Islet of Langerhans (tissue), 1 donor: ENCODE measurements around the gene SLC16A10.
"Not testable (repeated sequence)": the region's sequence is repeated elsewhere in the genome, so short reads cannot be mapped to it uniquely, and the experiment has no call there.

ENCODE experiments used
- FAIRE-seq: peaks from one replicate; lab custom pipeline; 2011; peaks lifted over from hg19 to GRCh38; lab: Jason Lieb, UNC

SLC16A10 gene

DNA sequence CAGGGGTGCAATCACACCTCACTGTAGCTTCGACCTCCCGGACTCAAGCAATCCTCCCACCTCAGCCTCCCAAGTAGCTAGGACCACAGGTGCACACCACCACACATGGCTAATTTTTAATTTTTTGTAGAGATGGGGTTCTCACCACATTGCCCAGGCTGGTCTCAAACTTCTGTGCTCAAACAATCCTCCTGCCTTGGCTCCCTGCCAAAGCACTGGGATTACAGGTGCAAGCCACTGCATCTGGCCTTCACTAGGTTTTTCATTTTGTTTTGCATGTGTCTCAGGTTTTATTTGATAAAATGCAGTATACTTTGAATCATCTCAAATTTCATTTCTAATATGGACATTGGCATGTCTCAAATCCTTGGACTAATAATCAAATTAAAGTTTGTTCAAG lies 98.7 kb downstream of the SLC16A10 start:
- no peak for FAIRE-seq

DNA sequence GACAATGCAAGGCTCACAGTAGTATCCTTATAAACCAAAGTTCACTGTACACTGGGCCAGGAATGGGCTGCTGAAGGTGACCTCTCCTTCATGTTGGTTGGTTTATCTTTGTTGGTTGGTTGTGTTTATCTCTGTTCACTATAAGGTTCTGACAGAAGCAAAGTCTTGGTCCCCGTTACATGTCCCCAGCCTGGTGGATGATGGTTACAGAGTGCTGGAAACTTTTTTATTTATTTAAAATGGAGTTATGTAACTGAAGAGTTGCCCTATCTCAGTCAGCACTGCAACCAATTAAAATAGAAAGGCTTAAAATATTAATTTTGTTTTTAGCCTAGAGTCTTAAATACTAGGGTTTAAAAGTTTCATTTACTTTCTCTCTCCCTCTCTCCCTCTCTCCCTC lies 100.6 kb downstream of the SLC16A10 start:
- FAIRE-seq = no peak

DNA sequence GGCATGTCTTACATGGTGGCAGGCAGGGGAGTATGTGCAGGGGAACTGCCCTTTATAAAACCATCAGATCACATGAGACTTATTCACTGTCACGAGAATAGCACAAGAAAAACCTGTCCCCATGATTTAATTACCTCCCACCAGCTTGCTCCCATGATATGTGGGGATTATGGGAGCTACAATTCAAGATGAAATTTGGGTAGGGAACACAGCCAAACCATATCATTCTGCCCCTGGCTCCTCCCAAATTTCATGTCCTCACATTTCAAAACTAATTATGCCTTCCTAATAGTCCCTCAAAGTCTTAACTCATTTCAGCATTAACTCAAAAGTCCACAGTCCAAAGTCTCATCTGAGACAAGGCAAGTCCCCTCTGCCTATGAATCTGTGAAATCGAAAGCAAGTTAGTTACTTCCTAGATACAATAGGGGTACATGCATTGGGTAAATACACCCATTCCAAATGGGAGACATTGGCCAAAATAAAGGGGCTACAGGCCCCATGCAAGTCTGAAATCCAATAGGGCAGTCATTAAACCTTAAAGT lies 102.4 kb downstream of the SLC16A10 start:
- FAIRE-seq = not testable (repeated sequence)

DNA sequence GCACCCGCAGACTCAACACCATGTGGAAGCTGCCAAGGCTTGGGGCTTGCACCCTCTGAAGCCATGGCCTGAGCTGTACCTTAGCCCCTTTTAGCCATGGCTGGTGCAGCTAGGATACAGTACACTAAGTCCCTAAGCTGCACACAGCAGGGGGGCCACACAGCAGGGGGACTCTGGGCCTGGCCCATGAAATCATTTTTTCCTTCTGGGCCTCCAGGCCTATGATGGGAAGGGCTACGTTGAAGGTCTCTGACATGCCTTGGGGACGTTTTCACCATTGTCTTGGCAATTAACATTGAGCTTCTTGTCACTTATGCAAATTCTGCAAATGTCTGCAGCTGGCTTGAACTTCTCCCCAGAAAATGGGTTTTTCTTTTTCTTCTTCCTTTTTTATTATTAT lies 103.3 kb downstream of the SLC16A10 start:
- no peak for FAIRE-seq

DNA sequence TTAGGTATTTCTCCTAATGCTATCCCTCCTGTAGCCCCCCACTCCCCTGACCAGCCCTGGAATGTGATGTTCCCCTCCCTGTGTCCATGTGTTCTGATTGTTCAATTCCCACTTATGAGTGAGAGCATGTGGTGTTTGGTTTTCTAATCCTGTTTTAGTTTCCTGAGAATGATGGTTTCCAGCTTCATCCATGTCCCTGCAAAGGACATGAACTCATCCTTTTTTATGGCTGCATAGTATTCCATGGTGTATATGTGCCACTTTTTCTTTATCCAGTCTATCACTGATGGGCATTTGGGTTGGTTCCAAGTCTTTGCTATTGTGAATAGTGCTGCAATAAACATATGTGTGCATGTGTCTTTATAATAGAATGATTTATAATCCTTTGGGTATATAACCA lies 103.8 kb downstream of the SLC16A10 start:
- not testable (repeated sequence) for FAIRE-seq

DNA sequence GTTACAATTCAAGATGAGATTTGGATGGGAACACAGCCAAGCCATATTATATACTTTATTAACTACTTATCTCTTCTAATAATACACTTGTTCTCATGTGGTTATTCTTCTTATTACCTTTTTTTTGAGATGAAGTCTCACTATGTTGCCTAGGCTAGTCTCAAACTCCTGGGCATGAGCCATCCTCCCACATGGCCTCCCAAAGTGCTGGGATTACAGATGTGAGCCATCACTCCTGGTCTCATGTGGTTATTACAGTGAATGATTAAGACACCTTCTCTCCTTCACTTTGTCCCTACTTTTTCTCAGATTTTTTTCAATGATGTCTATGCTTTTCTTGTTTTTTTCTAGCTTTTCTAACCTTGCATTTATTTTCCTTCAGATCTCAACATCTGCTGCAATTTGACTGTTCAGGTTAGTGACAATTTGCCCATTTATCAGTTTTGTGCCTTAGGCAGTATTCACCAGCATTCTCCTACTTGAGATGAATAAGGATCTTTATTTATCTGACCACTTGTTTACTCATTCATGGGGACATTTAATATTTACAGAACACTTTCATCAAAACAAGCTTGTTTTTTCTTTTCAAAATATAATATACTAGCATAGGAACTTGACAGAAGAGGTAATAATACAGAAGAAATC lies 105.7 kb downstream of the SLC16A10 start:
- FAIRE-seq = no peak

DNA sequence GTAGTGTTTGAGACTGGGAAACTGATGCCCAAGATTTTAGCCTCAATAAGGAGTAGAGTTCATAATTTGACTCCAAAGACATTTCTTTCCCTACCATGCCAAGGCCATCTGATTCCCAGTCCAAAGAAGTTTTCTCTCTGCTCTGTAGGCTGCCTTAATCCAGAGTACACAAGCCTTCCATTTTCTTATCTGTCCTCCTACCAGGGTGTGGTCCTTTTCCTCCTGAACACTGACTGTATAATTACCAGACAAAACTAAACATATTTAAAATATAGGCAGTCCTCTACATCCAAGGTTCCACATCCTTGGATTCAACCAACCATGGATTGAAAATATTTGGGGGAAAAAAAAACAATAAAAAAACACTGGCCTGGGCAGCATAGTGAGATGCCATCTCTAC lies 108.4 kb downstream of the SLC16A10 start:
- no peak for FAIRE-seq

DNA sequence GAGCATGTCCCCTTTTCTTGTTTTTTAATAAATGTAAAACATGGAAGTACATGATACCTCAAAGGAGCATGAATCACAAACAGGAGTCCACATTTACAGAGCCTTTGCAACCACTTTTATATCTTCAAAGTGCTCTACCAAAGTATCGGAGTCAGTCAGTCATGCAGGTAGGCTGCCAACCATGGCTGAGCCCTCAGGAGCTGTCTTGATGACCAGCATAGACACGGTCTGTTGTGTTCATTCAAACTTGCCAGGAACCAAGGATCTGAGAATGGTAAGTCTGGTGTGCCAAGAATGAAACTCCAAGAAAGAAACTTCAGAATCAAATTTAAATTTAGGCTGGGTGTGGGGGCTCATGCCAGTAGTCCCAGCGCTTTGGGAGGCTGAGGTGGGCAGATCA lies 111.5 kb downstream of the SLC16A10 start:
- no peak for FAIRE-seq

DNA sequence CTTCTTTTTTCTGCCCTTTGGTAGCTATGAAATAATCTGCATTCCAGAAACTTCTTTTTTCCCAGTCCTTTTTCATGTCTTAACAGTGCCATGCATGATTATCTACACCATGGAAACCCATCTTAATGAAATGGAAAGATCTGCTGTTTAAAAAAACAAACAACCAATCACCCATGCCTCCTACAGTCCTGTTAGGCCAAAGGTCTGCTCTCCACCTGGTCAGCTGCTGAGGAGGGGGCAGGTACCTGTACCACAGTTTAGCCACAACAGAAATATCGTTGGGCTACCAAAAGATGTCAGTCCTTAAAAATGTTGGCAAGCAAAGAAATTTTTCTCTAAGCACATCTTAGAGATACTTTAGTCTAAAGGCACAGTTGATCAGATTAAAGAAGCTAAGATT lies 112.6 kb downstream of the SLC16A10 start:
- no peak for FAIRE-seq

DNA sequence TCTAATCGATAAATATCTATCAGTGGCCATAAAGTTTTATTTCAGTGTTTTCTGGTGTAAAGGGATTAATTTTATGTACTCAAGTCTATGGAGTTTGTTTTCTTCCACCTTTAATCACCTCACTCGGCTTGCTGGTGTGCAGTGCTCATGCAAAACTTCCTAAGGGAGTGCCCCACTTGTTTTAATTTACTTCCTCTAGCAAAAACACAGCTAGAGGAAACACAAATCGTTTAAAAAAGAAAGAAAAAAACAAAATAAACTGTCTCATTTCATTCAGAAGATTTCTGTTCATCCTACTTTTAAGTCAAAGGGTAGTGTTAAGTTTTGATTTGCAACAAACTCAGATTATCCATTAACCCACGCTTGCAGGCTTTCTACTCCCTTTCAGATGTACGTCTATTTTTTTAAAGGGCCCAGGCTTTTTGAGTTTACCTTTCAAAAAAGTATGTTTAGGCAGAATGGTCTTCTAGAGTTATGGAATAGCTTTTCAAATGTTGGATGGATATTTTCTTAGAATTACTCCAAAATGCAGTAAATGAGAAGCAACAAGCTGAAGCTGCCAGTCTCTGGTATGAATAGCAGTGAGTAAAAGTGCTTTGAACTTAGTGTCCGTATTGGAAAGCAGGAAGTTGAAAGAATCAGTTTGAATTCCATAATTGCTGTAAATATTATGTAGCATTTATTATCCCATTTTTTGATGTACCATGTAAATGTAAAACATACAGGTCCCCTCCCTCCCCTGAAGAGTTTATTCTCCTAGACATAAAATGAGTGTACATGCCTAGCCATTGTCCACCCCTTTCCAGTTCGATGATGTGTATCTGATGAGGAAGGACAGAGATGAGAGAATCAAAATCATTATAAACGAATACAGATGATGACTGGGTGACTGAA lies 113.3 kb downstream of the SLC16A10 start:
- peak; percentile 97 for FAIRE-seq

DNA sequence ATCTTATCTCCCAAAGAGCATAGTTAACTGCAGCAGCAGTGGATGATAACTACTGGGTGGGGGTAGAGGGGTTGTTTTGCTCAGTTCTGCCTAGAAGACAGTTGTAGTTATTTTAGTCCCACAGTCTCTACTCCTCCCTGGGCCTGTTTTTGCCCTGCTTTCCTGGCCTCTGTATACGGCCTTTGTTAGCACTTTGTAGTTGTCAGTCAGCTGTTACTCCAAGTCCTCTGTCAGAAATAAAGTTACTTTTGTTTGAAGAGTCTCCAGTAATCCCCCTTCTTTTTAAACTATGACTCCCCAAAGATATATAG lies 113.9 kb downstream of the SLC16A10 start:
- no peak for FAIRE-seq

DNA sequence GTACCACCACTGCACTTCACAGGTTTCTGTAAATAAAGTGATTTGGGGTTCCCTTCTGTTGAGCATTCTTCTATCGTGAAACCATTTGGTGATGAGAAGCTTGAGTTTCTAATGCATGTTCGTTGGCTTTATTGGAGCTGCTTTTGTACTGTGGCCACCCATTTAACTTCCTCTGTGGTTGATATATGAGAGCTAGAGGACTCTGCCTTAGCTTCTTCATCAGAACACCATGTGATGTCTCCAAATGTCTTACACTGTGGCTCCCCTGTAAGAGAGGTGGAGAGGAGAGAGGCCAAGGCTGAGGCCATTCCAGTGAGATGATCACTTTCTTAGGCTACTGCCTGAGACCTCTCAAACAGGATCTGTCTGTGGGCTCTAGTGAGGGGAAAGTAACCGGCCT lies 114.5 kb downstream of the SLC16A10 start:
- FAIRE-seq = no peak

DNA sequence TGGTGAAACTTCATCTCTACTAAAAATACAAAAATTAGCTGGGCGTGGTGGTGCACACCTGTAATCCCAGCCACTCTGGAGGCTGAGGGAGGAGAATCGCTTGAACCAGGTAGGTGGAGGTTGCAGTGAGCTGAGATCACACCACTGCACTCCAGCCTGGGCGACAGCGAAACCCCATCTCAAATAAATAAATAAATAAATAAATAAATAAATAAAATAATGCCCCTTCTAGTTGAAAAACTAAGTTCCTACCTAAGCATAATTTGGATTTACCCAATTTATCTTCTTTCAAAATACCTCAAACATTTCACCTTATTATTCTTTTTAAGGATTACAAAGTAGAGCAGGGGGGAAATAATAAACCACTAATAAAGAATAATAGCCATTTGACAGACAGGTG lies 116.2 kb downstream of the SLC16A10 start:
- not testable (repeated sequence) for FAIRE-seq

DNA sequence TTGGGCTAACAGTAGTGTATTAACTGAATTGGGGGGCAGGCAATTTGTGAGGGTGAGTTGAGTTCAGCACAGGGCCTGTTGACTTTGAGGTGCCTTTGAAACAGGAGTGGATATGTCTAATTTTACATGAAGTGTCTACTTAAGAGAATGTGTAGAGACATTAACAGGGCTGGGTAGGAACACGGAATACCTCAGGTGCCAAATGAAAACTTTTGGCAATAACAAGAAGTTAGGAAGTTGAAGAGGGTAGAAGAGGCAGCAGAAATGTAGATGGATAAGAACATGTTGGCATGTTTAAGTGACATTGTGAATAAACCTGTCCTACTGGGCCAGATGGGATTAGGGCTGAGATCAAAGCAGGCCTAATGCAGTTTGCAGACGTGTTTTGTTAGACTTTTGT lies 117.0 kb downstream of the SLC16A10 start:
- FAIRE-seq = no peak

DNA sequence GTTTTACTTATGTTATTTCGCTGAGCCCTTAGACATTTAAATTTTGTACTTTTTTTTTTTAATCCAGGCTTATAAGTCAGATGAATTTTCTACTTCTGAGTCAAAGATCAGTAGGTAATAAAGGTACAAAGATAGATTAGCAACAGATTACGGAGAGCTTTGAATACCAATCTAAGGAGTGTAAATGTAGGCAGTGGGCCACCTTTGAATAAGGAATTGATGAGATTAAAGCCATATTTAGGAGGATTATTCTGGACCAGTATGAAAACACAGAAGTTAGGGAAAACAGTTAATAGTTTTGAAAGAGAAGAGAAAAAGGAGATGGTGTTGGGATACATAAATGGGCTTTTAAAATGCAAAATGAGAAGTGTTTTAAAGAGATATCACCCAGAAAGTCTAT lies 117.6 kb downstream of the SLC16A10 start:
- FAIRE-seq = no peak

DNA sequence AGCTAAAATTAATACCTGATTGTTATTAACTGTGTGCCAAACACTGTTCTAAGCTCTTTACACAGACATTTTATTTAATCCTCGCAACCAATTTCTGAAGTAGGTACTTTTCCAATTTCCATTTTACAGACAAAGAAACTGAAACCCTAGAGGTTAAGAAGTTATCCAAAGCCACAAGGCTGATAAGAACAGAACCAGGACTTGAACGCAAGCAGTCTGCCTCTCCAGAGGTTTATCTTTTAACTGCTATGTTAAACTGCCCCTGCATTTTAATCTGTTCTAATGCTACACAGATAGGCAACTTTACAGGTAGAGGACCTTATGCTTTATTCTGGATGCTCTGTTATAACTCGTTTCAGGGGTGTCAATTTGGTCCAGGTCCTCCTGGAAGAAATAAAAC lies 118.2 kb downstream of the SLC16A10 start:
- no peak for FAIRE-seq

DNA sequence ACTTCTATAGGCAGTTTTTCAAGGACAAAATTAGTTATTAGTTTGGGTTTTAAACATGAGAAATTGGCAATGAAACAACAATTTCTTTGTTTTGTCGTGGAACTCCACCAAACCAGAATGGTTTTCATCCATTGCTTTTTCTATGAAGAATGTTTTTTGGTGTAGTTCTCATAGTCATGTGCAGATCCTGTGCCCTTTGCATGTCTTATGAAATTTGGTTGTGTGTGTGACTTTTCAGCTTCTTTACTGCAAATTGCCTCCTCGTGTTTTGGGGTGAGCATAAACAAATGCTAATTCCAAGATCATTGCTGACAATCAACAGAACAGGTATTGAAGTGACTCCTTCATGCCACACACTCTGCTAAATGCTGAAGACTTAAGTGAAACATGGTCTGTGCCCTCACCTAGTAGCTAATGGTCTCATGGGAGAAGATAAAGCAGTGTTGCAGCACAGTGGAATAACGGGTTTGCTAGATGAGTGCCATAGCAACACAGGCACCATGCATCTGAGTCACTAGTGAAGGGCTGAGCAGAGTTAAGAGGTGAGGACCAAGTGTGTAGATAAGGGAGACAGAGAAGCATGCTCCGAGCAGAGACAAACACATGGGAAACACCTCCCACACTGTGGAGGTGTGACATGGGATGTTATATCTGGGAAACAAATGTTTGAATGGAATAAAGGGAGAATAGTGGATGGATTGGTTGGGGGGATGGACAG lies 120.0 kb downstream of the SLC16A10 start:
- FAIRE-seq = no peak

DNA sequence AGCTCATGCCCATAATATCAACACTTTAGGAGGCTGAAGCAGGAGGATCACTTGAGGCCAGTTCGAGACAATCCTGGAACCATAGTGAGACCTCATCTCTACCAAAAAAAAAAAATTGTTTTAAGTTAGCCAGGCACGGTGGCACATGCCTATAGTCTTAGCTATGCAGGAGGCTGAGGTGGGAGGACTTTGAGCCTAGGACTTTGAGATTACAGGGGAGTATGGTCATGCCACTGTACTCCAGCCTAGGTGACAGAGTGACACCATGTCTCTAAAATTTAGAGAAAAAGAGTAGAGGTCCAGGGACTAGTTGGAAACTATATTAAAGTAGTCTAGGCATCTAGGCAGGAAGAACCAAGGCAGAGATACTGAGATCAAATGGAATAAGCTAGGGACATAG lies 121.6 kb downstream of the SLC16A10 start:
- no peak for FAIRE-seq

DNA sequence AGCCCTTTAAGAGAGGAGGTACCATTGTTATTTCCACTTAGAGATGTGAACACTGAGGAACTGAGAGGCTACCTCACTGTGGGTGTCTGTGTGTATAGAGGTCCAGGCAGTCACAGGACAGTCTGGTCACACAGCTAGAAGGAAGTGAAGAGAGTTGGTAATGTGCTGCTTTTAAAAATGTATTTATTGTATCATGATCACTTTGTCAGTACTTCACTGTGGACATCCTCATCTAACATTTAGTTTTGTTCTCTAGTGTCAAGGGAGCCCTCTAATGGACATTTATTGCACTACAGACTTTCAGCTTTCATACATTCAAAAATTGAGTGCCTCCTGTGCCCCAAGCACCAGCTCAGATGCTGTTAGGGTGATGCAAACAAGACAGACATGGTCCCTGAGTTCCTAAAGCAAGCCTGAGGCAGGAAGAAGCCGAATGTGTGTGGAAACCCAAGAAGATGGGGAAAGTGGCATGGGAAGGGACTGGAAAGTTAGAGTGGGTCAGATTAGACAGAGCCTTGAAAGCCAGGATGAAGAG lies 123.0 kb downstream of the SLC16A10 start:
- peak; percentile 97 for FAIRE-seq

DNA sequence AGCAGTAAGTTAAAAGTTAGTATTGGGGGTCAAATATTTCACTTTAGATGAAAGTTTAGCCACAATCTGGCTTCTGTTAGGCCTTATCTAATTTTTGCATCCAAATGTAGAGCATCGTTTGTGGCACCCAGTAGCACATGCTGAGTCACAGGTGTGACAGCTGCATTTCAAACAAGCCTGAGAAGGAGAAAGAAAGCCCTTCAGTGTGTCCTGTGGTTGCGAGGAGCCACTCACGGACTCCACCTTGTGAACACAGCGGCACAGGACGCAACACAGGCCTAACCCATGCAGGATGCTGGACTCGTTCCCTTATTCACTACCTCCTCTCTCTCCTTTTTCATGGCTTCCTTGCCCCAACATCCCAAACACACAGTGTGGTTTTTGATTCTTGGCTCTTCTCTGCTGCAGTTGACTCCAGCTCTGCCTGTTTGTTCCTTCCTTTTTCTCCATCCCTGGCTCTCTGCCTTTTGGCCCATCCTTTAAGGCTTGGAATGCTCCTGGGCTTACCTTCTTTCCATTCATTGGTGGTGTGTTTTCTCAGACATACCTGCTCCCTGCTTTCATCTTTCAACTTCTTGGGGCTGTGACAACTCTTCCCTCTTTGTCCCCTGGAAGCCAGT lies 124.2 kb downstream of the SLC16A10 start:
- no peak for FAIRE-seq

DNA sequence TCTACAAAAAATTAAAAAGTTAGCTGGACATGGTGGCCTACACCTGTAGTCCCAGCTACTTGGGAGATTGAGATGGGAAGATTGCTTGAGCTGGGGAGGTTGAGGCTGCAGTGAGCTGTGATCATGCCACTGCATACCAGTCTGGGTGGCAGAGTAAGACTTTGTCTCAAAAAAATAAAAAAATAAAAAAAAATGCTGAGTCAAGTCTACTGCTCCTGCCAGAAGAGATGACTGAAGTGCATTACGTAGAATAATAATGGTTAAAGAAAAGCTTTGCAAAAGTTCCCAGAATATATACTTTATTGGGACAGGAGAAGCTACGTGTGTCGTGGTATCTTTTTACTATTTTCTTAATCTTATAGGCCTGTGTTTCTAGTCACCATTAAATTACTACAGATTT lies 125.3 kb downstream of the SLC16A10 start:
- FAIRE-seq = no peak

DNA sequence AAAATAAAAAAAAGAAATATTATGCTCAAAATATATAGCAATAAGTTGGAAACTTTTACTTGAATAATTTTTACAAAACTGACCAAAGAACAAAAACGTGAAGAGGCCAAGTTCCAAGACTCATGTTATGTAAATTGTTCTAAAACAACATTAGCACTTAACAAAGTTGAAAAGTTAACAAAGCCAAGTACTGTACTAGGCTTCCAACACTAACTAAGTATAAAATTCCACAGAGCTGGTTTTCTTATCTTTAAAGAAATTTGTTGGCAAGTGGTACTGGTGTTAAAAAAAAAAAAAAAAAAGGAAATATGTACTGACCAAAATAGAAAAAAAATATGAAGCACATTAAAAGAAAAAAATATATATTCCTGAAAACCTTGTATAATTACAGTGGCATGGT lies 127.8 kb downstream of the SLC16A10 start:
- no peak for FAIRE-seq
